H9 (cell line): Measurements from ENCODE around the gene BICD1. TPM values are rescaled to one million over a fixed set of nuclear protein-coding genes. Genes with fewer than 3 reads are reported as not detected.

Experiments
- DNase-seq: peaks from one replicate; pipeline ENCODE4 v3.0.0-alpha.2; 2017
- H2AFZ ChIP-seq: one replicate; pipeline ENCODE4 v1.6.1; 2013; ENCODE audit warnings: mild to moderate bottlenecking, low read length, control low read depth, moderate library complexity
- H2AK5ac ChIP-seq: 2 replicates; pipeline ENCODE4 v1.6.1; 2013; ENCODE audit warnings: low read length, control low read depth, mixed read lengths; ENCODE audit not compliant: insufficient read length
- H2BK120ac ChIP-seq: one replicate; pipeline ENCODE4 v1.6.1; 2013; ENCODE audit warnings: low read depth, mild to moderate bottlenecking, low read length, control low read depth, inconsistent platforms; ENCODE audit not compliant: poor library complexity, severe bottlenecking
- H2BK12ac ChIP-seq: 2 replicates; pipeline ENCODE4 v1.6.1; 2013; ENCODE audit warnings: low read length, control low read depth, mixed read lengths, low read depth; ENCODE audit not compliant: insufficient read length
- H2BK15ac ChIP-seq: 2 replicates; pipeline ENCODE4 v1.6.1; 2013; ENCODE audit warnings: low read depth, low read length, control low read depth
- H2BK20ac ChIP-seq: one replicate; pipeline ENCODE4 v1.6.1; 2013; ENCODE audit warnings: low read depth, mild to moderate bottlenecking, low read length, control low read depth, inconsistent platforms; ENCODE audit not compliant: poor library complexity, severe bottlenecking
- H2BK5ac ChIP-seq: 2 replicates; pipeline ENCODE4 v1.6.1; 2013; ENCODE audit warnings: low read length, control low read depth, mixed read lengths; ENCODE audit not compliant: insufficient read length
- H3K14ac ChIP-seq: 2 replicates; pipeline ENCODE4 v1.6.1; 2013; ENCODE audit warnings: low read length, control low read depth; ENCODE audit not compliant: insufficient read depth
- H3K18ac ChIP-seq: 2 replicates; pipeline ENCODE4 v1.6.1; 2013; ENCODE audit warnings: low read depth, mild to moderate bottlenecking, mixed read lengths, low read length, control low read depth; ENCODE audit not compliant: insufficient read length
- H3K23ac ChIP-seq: 2 replicates; pipeline ENCODE4 v1.6.1; 2013; ENCODE audit warnings: low read length, control low read depth, mixed read lengths, low read depth; ENCODE audit not compliant: insufficient read length
- H3K23me2 ChIP-seq: 2 replicates; pipeline ENCODE4 v1.6.1; 2013; ENCODE audit warnings: low read depth, mild to moderate bottlenecking, mixed read lengths, low read length, control low read depth; ENCODE audit not compliant: insufficient read length, poor library complexity, severe bottlenecking
- H3K27ac ChIP-seq: 2 replicates; pipeline ENCODE4 v1.5.1; 2013; ENCODE audit warnings: low read length, control low read depth, mixed read lengths, low read depth; ENCODE audit not compliant: insufficient read length
- H3K27me3 ChIP-seq: 2 replicates; pipeline ENCODE4 v1.6.1; 2013; ENCODE audit warnings: low read length, control low read depth, inconsistent platforms; ENCODE audit not compliant: insufficient read depth
- H3K4ac ChIP-seq: 2 replicates; pipeline ENCODE4 v1.6.1; 2013; ENCODE audit warnings: low read depth, mild to moderate bottlenecking, control low read depth, inconsistent platforms, low read length, moderate library complexity
- H3K4me1 ChIP-seq: 2 replicates; pipeline ENCODE4 v1.6.1; 2013; ENCODE audit warnings: low read length, control low read depth, inconsistent platforms; ENCODE audit not compliant: insufficient read depth
- H3K4me2 ChIP-seq: 2 replicates; pipeline ENCODE4 v1.6.1; 2013; ENCODE audit warnings: low read length, control low read depth, mixed read lengths; ENCODE audit not compliant: insufficient read length, insufficient read depth
- H3K56ac ChIP-seq: 2 replicates; pipeline ENCODE4 v1.6.1; 2013; ENCODE audit warnings: low read depth, mild to moderate bottlenecking, mixed read lengths, low read length, control low read depth; ENCODE audit not compliant: insufficient read length
- H3K79me1 ChIP-seq: 2 replicates; pipeline ENCODE4 v1.6.1; 2013; ENCODE audit warnings: low read depth, mild to moderate bottlenecking, moderate library complexity, low read length, control low read depth, inconsistent platforms; ENCODE audit not compliant: insufficient read depth, poor library complexity, severe bottlenecking
- H3K79me2 ChIP-seq: 2 replicates; pipeline ENCODE4 v1.6.1; 2013; ENCODE audit warnings: low read length, control low read depth, inconsistent platforms; ENCODE audit not compliant: insufficient read depth
- H3K9ac ChIP-seq: 2 replicates; pipeline ENCODE4 v1.6.1; 2013; ENCODE audit warnings: low read length, control low read depth, mixed read lengths; ENCODE audit not compliant: insufficient read length; ENCODE audit errors: extremely low read depth
- H3K9me3 ChIP-seq: one replicate; pipeline ENCODE4 v1.6.1; 2013; ENCODE audit warnings: low read depth, low read length, inconsistent platforms; ENCODE audit not compliant: control insufficient read depth
- H3T11ph ChIP-seq: one replicate; pipeline ENCODE4 v1.6.1; 2013; ENCODE audit warnings: mild to moderate bottlenecking, low read length, control low read depth, inconsistent platforms
- H4K20me1 ChIP-seq: one replicate; pipeline ENCODE4 v1.6.1; 2013; ENCODE audit not compliant: control insufficient read depth, insufficient read length, insufficient read depth
- H4K5ac ChIP-seq: 2 replicates; pipeline ENCODE4 v1.6.1; 2013; ENCODE audit warnings: low read depth, mild to moderate bottlenecking, mixed read lengths, low read length, control low read depth; ENCODE audit not compliant: insufficient read length
- H4K8ac ChIP-seq: replicated peaks from 2 replicates; pipeline ENCODE4 v1.6.1; 2013; ENCODE audit warnings: low read length, control low read depth, mixed read lengths, low read depth; ENCODE audit not compliant: insufficient read length
- H4K91ac ChIP-seq: 2 replicates; pipeline ENCODE4 v1.6.1; 2013; ENCODE audit warnings: low read depth, mild to moderate bottlenecking, moderate library complexity, mixed read lengths, low read length, control low read depth; ENCODE audit not compliant: insufficient read length
- H3K27ac Mint-ChIP-seq, 3 experiments: 2 replicates in 2 of 3; 3 replicates in 1 of 3; pipeline ENCODE4 v1.8.0; 2020 to 2021; ENCODE audit warnings: mixed read lengths in 3 of 3, mild to moderate bottlenecking in 1 of 3, moderate library complexity in 1 of 3
- H3K27me3 Mint-ChIP-seq: 2 replicates; pipeline ENCODE4 v1.8.0; 2021; ENCODE audit warnings: low read depth, mild to moderate bottlenecking, moderate library complexity, mixed read lengths
- H3K36me3 Mint-ChIP-seq, 3 experiments: 2 replicates in 2 of 3; 3 replicates in 1 of 3; pipeline ENCODE4 v1.8.0; 2020 to 2021; ENCODE audit warnings: low read depth in 3 of 3, mixed read lengths in 3 of 3; ENCODE audit not compliant: insufficient read depth in 1 of 3
- H3K4me1 Mint-ChIP-seq, 2 experiments: 2 replicates each; pipeline ENCODE4 v1.8.0; 2020; ENCODE audit warnings: mixed read lengths in 2 of 2
- H3K4me3 Mint-ChIP-seq, 2 experiments: 2 replicates in 1 of 2; 3 replicates in 1 of 2; pipeline ENCODE4 v1.8.0; 2020 to 2021; ENCODE audit warnings: mild to moderate bottlenecking in 2 of 2, mixed read lengths in 2 of 2, moderate library complexity in 1 of 2
- H3K9me3 Mint-ChIP-seq, 2 experiments: 2 replicates in 1 of 2; 3 replicates in 1 of 2; pipeline ENCODE4 v1.8.0; 2020; ENCODE audit warnings: mild to moderate bottlenecking in 2 of 2, mixed read lengths in 2 of 2, moderate library complexity in 1 of 2
- CTCF ChIP-seq: fragments of 200-600 bp; sonication (generic); conservative IDR thresholded peaks from 3 replicates; pipeline ENCODE4 v1.8.0; 2021; ENCODE audit warnings: antibody characterized with exemption, mild to moderate bottlenecking
- WGBS: extraction: QIAGEN DNeasy Blood & Tissue Kit; methylation state at CpG from one replicate; pipeline ENCODE4 v1.1.7; 2013; ENCODE audit warnings: missing lambda C conversion rate, low lambda C conversion rate, mixed read lengths; ENCODE audit not compliant: insufficient read length; ENCODE audit errors: extremely low coverage; 5-methylcytosine and 5-hydroxymethylcytosine counted together
- total RNA-seq: library from RNA; stranded (reverse); gene quantifications from 2 replicates; pipeline ENCODE4 v1.2.1, GENCODE V29; 2021

Gene BICD1
- total RNA-seq, 1 experiment from 2014 or later = 134 TPM

DNA sequence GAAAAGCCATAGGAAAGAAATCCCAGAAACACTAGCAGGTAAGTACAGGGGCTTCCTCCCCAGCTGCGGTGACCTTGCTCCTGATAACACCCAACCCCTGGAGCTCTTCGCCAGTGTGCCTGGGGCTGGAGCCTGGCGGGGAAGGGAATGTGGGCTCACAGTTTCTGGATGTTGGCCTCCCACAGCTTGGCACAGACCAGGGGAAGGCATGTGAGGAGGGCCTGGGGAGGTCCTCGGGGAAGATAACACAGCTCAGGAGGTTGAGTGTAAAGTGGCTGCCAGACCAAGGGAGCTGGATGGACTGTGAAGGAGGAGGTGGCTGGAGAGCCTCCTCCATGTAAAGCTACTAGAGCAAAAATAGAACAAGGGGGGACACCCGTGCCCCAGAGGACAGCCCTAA is 120.1 kb downstream of the BICD1 start:
- peaks cover 2% of the 10 kb centered on the region for H4K20me1 ChIP-seq
- H3K27me3 Mint-ChIP-seq = no peaks in the 10 kb centered on the region
- H2BK20ac ChIP-seq = no peak overlapping the region
- no peak for TF ChIP-seq CTCF
- peaks cover 13 to 36% (median 15%) of the 10 kb centered on the region in 3 experiments for H3K36me3 Mint-ChIP-seq
- no peak overlapping the region for H3K9ac ChIP-seq
- H4K8ac ChIP-seq = no peak overlapping the region
- no peaks in the 10 kb centered on the region for H3K27me3 ChIP-seq
- no peak overlapping the region for H3K4me3 Mint-ChIP-seq
- no peaks in the 10 kb centered on the region for H3K9me3 ChIP-seq
- no peak overlapping the region; the same call in 1 of the 2 replicates for H3K14ac ChIP-seq
- no peaks in the 10 kb centered on the region for H3K9me3 Mint-ChIP-seq
- no peak overlapping the region for H3K18ac ChIP-seq
- no peak overlapping the region for H2BK120ac ChIP-seq
- no peaks in the 10 kb centered on the region for H3K4me1 Mint-ChIP-seq
- no peak for DNase-seq
- no peak overlapping the region for H3K4ac ChIP-seq
- no peak overlapping the region for H3K4me2 ChIP-seq
- H2BK15ac ChIP-seq = no peak overlapping the region
- H3K27ac ChIP-seq = no peak overlapping the region
- no peaks in the 10 kb centered on the region for H3K79me2 ChIP-seq
- H4K5ac ChIP-seq = no peak overlapping the region
- H2AFZ ChIP-seq = no peak overlapping the region
- H3K23me2 ChIP-seq = no peaks in the 10 kb centered on the region
- WGBS = no CpG with 5 or more reads among the region's 5 CpGs
- no peak overlapping the region for H3K23ac ChIP-seq
- H4K91ac ChIP-seq = no peak overlapping the region
- H2BK12ac ChIP-seq = no peak overlapping the region
- H3K4me1 ChIP-seq = no peaks in the 10 kb centered on the region; the same call in 1 of the 2 replicates
- H3K56ac ChIP-seq = no peak overlapping the region
- H2AK5ac ChIP-seq = no peak overlapping the region
- H2BK5ac ChIP-seq = no peak overlapping the region
- peak overlapping the region in 2 of 3 experiments; percentile 17 to 48; a peak in 2 of 7 replicates for H3K27ac Mint-ChIP-seq
- peaks cover 4% of the 10 kb centered on the region for H3K79me1 ChIP-seq
- H3T11ph ChIP-seq = no peak overlapping the region
